GM12801 (cell line): ENCODE measurements around the gene PDZD8.

Experiments used
- TF ChIP-seq, protein P1 (sequence below): IDR thresholded peaks from one replicate; pipeline ENCODE4 v1.5.1; 2011; ENCODE audit warnings: control low read depth; ENCODE audit not compliant: insufficient read length; ENCODE audit errors: extremely low read depth

Gene PDZD8

DNA sequence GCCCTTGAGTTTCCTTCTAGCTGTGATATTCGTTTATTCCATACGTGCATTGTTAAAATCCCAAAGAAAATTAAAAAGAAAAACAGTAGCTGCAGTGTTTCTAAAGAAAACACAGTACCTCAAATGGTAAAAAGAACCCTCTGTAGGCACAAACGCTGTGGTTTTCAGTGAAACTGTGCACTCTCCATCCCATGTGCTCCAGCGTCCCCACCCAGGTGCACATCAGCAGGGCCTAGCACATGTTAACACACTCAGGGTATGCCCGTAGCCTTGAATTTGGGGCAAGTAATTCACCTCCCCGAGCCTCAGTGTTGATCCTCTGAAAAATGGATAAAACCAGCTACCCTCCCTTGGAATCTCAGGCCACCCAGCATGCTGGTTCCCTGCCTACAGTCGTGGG is 124.8 kb downstream of the PDZD8 start:
- TF ChIP-seq, protein P1, sequence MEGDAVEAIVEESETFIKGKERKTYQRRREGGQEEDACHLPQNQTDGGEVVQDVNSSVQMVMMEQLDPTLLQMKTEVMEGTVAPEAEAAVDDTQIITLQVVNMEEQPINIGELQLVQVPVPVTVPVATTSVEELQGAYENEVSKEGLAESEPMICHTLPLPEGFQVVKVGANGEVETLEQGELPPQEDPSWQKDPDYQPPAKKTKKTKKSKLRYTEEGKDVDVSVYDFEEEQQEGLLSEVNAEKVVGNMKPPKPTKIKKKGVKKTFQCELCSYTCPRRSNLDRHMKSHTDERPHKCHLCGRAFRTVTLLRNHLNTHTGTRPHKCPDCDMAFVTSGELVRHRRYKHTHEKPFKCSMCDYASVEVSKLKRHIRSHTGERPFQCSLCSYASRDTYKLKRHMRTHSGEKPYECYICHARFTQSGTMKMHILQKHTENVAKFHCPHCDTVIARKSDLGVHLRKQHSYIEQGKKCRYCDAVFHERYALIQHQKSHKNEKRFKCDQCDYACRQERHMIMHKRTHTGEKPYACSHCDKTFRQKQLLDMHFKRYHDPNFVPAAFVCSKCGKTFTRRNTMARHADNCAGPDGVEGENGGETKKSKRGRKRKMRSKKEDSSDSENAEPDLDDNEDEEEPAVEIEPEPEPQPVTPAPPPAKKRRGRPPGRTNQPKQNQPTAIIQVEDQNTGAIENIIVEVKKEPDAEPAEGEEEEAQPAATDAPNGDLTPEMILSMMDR: no peak

DNA sequence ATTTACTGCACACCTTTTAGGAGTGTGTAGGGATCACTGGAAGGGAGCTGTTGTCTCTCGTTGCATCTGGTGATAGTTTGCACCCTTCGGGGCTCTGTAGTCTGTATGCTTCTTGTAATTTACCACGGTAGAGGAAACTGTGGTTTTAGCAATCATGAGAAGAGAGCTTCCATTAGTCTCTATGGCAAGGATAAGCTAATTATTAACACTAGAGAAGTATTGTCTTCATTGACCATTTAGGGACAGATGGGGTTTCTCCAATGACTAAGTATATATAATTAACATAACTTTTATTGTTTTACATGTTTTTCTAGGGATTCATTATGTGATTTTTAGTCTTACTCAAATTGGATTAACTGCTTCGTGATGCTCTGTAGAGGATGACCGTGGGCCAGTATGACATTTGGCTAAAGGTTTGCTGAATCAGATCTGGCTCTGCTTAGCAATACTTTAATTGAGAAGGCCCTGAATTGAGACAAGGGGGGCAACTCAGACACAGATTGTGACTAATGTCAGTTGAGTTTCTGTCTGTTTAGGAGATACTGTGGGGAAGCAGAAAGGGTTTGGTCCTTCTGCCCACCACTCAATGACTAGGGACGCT is 125.6 kb downstream of the PDZD8 start:
- TF ChIP-seq, protein P1: no peak

DNA sequence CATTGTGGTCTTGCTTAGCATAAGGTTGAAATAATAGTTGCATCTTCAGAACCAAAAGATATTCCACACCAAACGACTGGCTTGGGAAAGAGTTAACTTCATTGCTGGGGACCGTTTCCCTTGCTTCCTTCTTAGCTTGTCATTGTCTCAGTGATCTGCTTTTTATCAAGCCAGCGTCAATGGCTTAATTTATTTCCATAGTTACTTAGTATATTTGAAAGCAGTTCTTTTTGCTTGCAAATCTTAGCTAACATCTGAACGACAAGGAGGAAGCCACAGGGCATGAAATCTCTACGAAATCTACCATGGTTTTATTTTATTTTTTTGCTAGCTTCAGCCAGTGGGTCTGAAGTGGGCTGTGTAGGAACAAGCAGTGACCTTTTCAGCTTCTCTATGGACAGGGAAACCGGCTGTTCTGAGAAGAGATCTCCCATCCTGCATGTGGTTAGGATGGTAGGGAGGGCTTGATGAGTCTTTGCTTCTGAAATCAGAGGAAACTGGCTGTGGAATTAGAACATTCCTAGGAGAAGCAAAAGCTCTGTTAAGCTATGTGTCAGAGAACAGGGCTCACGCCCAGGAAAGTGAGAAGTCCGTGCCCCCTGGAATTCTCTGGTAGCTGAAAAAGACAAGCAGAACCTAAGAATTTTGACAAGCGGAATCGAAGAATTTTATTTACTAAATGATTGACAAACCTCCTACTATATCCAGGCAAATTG is 126.3 kb downstream of the PDZD8 start:
- TF ChIP-seq, protein P1: no peak

DNA sequence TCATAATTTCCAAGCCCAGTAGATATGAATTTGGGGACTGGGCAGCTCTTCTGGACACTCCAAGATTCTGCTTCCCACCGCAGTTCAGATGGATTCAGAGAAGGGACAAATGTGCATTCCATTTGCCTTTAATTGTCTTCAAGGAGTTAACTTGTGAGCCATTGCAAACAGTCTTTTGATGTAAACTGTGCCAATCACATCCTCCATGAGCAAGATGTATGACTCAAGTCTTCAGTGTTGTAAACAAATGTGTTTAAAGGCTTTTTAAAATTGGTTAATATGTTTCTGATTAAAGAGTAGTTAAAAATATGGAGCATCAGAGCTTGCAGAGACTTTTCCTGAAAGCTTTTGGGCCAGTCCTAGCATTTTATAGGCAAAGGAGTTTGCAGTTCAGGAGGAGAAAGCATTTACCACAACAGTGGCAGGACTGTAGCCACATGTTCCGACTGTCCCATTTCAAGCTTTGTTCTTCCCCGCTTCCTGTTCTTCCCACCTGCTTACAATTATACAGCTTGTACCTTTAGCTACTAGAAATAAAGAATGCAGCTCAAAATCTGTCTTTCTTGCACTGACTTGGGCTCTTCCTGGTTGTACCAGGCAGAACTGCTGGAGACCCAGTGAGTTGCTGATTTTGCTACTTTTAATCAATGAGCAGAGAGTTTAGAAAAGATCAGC is 128.1 kb downstream of the PDZD8 start:
- TF ChIP-seq, protein P1: no peak

DNA sequence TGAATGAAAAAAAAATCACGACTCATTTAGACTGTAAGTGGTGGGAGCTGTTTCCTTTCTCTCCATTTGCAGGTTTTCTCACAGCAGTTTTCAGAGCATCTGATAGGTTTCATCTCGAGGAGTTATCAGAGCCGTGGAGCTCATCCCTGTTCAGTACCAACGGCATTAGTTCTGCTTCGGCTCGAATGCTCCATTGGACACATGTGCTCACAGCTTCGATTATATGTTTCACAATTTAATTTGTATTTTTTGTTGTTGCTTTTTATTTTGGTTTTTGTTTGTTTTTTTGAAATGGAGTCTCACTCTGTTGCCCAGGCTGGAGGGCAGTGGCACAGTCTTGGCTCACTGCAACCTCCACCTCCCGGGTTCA is 132.8 kb downstream of the PDZD8 start:
- TF ChIP-seq, protein P1: no peak

DNA sequence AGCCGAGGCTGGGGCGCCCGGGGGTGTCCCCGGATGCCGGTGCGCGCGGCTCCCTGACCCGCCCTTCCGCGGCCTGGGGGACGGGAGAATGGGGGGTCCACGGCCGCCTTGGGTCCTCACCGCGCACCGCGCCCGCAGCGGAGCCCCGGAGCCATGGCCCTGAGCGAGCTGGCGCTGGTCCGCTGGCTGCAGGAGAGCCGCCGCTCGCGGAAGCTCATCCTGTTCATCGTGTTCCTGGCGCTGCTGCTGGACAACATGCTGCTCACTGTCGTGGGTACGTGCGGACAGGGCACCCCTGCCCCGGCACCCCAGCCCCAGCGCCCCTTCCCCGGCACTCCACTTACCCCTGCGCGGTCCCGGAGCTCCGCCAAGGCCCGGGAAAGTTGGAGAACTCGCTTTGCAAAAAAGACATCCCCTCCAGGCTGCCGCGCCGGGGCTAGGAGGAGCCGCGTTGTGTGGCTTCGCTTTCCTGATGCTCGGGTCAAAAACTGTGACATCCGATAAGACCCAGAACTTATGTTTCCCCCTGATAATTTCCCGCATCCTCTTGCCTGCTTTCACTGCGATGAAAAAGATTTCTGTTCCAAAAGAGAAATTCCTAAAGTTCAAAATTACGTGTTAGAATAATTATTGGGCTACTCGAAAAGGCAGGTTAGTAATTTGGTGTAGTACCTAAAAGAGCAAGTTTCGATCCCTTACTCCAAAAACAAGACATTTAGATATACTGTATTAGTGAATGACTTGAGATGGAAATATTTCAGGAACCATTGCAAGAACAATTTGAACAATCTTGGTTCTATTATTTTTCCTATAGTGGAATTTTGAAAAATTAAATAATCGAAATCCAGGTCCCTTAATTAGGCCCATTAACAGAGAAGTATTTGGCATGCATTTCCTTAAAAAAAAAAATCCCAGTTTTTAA is 133.4 kb downstream of the PDZD8 start:
- TF ChIP-seq, protein P1: no peak
